ENCODE results near the gene CDKL2. TPM values are rescaled to one million over a fixed set of nuclear protein-coding genes. Genes with fewer than 3 reads are reported as not detected.

CDKL2 gene
- total RNA-seq, 2 donors from 2014 or later, result 0.37 to 1.3 TPM

GRCh38 chr4:75637176-75637575 lies 6.8 kb upstream of the CDKL2 start:
- Mint-ChIP-seq H3K27me3 (ENCODE audit: insufficient read depth) (no peaks in the 10 kb centered on the region), H3K27ac (no peak overlapping the region), H3K4me1 (no peaks in the 10 kb centered on the region), H3K9me3 (no peaks in the 10 kb centered on the region), H3K36me3 (ENCODE audit: low read depth) (peaks cover 15% of the 10 kb centered on the region), H3K4me3 (no peak overlapping the region)
- H3K9me3 ChIP-seq (ENCODE audit: control insufficient read depth, low read length), result no peaks in the 10 kb centered on the region
- 95% methylated on average over 1 of the region's 1 CpG; no CpG with 5 or more reads in 1 of the 2 experiments for WGBS, 2 experiments (ENCODE audit: insufficient coverage in 1 of 2, insufficient read length in 1 of 2)
- no peak overlapping the region for H3K27ac ChIP-seq (ENCODE audit: low read depth, low read length)
- no peak overlapping the region for H3K4me3 ChIP-seq (ENCODE audit: low read length)
- no peak for TF ChIP-seq CTCF (conservative IDR thresholded peaks at IDR 0.05)
- H3K4me1 ChIP-seq (ENCODE audit: control insufficient read depth, insufficient read depth, low read length), result no peaks in the 10 kb centered on the region
- no peak overlapping the region for H3K9ac ChIP-seq (ENCODE audit: extremely low read depth, low read length, poor library complexity, severe bottlenecking)
- peaks cover 9% of the 10 kb centered on the region for H3K36me3 ChIP-seq (ENCODE audit: control insufficient read depth, insufficient read depth, low read length)
- H3K27me3 ChIP-seq (ENCODE audit: control insufficient read depth, insufficient read depth, low read length, poor library complexity, severe bottlenecking), result no peaks in the 10 kb centered on the region
- no peak for DNase-seq

- Histone ChIP-seq H3K27me3 (ENCODE audit: control insufficient read depth, insufficient read depth, low read length, poor library complexity, severe bottlenecking) (no peaks in the 10 kb centered on the region), H3K4me1 (ENCODE audit: control insufficient read depth, insufficient read depth, low read length) (no peaks in the 10 kb centered on the region), H3K36me3 (ENCODE audit: control insufficient read depth, insufficient read depth, low read length) (no peaks in the 10 kb centered on the region), H3K9ac (ENCODE audit: extremely low read depth, low read length, poor library complexity, severe bottlenecking) (no peak overlapping the region), H3K9me3 (ENCODE audit: control insufficient read depth, low read length) (no peaks in the 10 kb centered on the region), H3K4me3 (ENCODE audit: low read length) (no peak overlapping the region), H3K27ac (ENCODE audit: low read depth, low read length) (no peak overlapping the region)
- TF ChIP-seq CTCF (conservative IDR thresholded peaks at IDR 0.05), result no peak
- no peak overlapping the region for H3K4me3 Mint-ChIP-seq
- peaks cover 4% of the 10 kb centered on the region for H3K4me1 Mint-ChIP-seq
- H3K9me3 Mint-ChIP-seq, result no peaks in the 10 kb centered on the region
- H3K36me3 Mint-ChIP-seq (ENCODE audit: low read depth), result peaks cover 3% of the 10 kb centered on the region
- peaks cover 2% of the 10 kb centered on the region for H3K27me3 Mint-ChIP-seq (ENCODE audit: insufficient read depth)
- H3K27ac Mint-ChIP-seq, result no peak overlapping the region
- DNase-seq, result no peak
- WGBS, 2 experiments (ENCODE audit: insufficient coverage in 1 of 2, insufficient read length in 1 of 2), result 81% methylated on average over 2 of the region's 2 CpGs; no CpG with 5 or more reads in 1 of the 2 experiments
These were observed 4.6 kb upstream of the CDKL2 start for GRCh38 chr4:75634951-75635350.

- no peak overlapping the region for H3K27ac Mint-ChIP-seq
These were observed 4.0 kb upstream of the CDKL2 start for GRCh38 chr4:75634281-75634680.

More at GRCh38 chr4:75634281-75634680, 4.0 kb upstream of the CDKL2 start:
- Mint-ChIP-seq H3K4me1 (peaks cover 4% of the 10 kb centered on the region), H3K9me3 (no peaks in the 10 kb centered on the region), H3K36me3 (ENCODE audit: low read depth) (no peaks in the 10 kb centered on the region), H3K27me3 (ENCODE audit: insufficient read depth) (peaks cover 6% of the 10 kb centered on the region), H3K4me3 (no peak overlapping the region)
- Histone ChIP-seq H3K27ac (ENCODE audit: low read depth, low read length) (no peak overlapping the region), H3K27me3 (ENCODE audit: control insufficient read depth, insufficient read depth, low read length, poor library complexity, severe bottlenecking) (peaks cover 5% of the 10 kb centered on the region), H3K9ac (ENCODE audit: extremely low read depth, low read length, poor library complexity, severe bottlenecking) (no peak overlapping the region), H3K9me3 (ENCODE audit: control insufficient read depth, low read length) (no peaks in the 10 kb centered on the region), H3K4me1 (ENCODE audit: control insufficient read depth, insufficient read depth, low read length) (no peaks in the 10 kb centered on the region), H3K4me3 (ENCODE audit: low read length) (no peak overlapping the region), H3K36me3 (ENCODE audit: control insufficient read depth, insufficient read depth, low read length) (no peaks in the 10 kb centered on the region)
- TF ChIP-seq CTCF (conservative IDR thresholded peaks at IDR 0.05), result no peak
- DNase-seq, result no peak
- 80 to 89% methylated on average over 1 to 3 of the region's 3 CpGs for WGBS, 2 experiments (ENCODE audit: insufficient coverage in 1 of 2, insufficient read length in 1 of 2)

All from endodermal cell (in vitro differentiated cells).